AML-193 (cell line): Measurements from ENCODE around the gene SCYGR5.
"Not testable (repeated sequence)": the region's sequence is repeated elsewhere in the genome, so short reads cannot be mapped to it uniquely, and the experiment has no call there.

Experiments
- DNase-seq, 2 experiments: peaks; one replicate each; lab custom pipeline; 2025; lab: John Stamatoyannopoulos, UW

SCYGR5 gene

GRCh38 chr2:227673620-227674019 is 7.0 kb downstream of the SCYGR5 start:
- DNase-seq = not testable (repeated sequence)

- no peak for DNase-seq
Measured at GRCh38 chr2:227674485-227674884, 7.9 kb downstream of the SCYGR5 start.

DNA sequence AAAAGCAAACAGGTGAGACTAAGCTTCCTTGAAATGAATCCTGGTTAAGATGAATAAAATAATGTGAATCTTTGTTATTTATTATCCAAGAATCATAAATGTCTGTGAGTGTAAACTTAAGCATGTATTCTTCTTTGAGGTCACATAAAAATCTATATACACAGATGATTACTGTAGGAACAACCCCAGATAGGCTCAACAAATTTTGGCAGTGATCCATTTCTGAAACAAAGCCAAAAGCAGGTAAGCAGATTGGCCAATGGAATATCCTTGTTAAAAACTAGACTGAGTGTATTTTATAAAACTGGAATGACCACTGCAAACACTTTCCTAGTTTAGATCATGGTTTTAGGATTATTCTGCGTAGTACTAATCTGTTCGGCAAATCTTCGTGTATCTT is 11.3 kb downstream of the SCYGR5 start:
- DNase-seq = no peak

GRCh38 chr2:227684258-227684657 is 17.7 kb downstream of the SCYGR5 start:
- no peak for DNase-seq

DNA sequence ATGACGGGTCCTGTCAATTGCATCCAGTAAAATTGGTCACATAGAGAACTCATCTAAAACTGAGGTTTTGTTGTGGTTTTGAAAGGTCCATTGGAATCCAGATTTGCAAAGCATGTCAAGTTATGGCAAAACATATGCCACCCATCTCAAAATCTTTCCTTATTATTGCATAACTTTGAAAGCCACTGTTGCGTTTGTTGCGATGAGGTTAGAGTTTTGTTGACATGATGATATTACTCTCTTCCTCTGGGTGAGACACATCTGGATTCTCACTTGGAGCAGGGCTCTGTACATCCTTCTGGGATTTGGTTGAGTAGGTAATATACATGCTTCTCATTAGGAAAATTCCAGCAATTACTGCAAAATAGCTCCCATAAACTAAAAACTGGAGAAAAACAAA is 20.6 kb downstream of the SCYGR5 start:
- no peak for DNase-seq

GRCh38 chr2:227696990-227697679 is 30.5 kb downstream of the SCYGR5 start:
- DNase-seq = no peak

GRCh38 chr2:227701556-227701955 is 35.0 kb downstream of the SCYGR5 start:
- DNase-seq = no peak

DNA sequence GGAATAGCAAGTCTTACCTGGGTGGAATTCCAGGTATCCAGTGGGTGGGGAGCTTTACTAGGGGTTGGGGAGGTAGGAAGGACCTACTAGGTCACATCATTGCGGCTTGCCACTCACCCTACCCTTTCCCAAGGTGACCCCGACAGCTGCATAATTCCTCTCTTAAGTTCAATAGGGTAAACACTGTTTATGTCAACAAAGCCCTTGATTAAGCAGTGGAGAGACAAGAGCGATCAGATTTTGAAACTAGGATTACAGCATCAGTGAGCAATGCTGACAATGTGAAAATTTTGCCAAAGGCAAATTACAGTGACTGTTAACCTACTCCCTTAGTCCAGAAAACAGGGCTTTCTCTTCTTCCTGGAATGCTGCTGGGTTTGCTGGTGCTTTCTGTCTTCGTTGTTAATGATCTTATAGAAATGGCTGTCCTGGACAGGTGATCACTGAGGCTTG is 36.7 kb downstream of the SCYGR5 start:
- DNase-seq = no peak

DNA sequence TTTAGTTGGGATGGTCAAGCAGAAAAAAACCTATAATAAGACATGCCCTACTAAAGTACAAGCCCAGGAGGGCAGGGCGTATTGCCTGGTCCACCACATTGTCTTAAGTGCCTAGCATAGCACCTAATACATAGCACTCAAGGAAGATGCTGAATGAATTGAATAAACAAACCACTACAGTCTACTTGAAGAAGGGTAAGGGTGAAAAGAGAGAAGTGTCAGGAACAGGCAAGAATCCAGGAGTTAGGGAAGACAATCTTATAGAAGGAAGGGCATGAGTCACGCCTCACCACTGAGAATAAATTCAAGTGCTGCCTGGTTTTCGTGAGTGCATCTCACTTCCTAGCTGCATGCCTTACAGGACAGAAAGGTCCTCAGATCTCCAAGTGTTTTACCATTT is 37.4 kb downstream of the SCYGR5 start:
- no peak for DNase-seq

GRCh38 chr2:227706859-227707258 is 40.3 kb downstream of the SCYGR5 start:
- DNase-seq = no peak

- no peak for DNase-seq
Measured at GRCh38 chr2:227707390-227707789, 40.8 kb downstream of the SCYGR5 start.

DNA sequence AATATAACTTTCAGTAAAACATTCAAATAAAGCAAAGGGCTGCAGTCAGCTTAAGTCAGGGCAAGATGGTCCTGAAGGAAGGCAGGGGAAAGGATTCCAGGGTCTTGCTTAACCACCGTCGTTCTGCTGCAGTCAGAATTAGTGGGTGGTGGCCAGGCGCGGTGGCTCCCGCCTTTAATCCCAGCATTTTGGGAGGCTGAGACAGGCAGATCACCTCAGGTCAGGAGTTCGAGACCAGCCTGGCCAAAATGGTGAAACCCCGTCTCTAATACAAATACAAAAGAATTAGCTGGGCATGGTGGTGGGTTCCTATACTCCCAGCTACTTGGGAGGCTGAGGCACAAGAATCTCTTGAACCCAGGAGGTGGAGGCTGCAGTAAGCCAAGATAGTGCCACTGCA is 44.4 kb downstream of the SCYGR5 start:
- no peak for DNase-seq

GRCh38 chr2:227713291-227713690 is 46.7 kb downstream of the SCYGR5 start:
- DNase-seq = no peak

GRCh38 chr2:227716501-227716900 is 49.9 kb downstream of the SCYGR5 start:
- DNase-seq = no peak
